ENCODE results near the gene NHSL2.

DNA sequence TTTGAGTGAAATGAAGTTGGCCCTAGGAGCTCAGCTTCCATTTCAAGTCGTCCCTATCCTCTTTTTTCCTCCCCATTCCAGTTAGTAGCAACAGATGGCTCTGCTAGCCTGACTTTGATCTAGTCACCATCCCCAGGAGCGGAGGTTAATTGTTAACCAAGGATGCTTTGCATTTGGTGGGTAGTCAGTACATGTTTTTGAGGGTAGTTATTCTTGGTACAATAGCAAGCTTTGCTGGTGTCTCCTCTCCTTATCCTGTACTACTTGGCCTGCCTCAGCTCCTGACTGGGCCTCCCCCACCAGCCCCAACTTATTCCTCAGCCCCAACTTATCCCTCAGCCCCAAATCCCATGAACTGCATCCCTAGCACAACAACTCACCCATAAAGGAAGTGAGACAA is 235.9 kb downstream of the NHSL2 start:
- TF ChIP-seq POLR2A (IDR thresholded peaks at IDR 0.05; ENCODE audit: low read depth, low read length) (no peak), POLR2AphosphoS5 (IDR thresholded peaks at IDR 0.05; ENCODE audit: low read depth, low read length) (no peak), TAF1 (IDR thresholded peaks at IDR 0.05; ENCODE audit: borderline replicate concordance, low read depth, low read length) (no peak)
